GM19452 (cell line): Measurements from ENCODE around the gene NUP155.
"Not testable (repeated sequence)": the region's sequence is repeated elsewhere in the genome, so short reads cannot be mapped to it uniquely, and the experiment has no call there.

ENCODE experiments used
- ATAC-seq: cut with Tn5 transposase; IDR thresholded peaks from one replicate; pipeline ENCODE4 v1.9.1; 2021; ENCODE audit not compliant: unreplicated experiment

NUP155 gene

GRCh38 chr5:37370864-37371726, at the start of gene NUP155:
Gene NUP155 (minus strand): TSS chr5:37371106. CDS start chr5:37370977, 129 bp downstream.
- ATAC-seq, result peak; percentile 95

- no peak for ATAC-seq
Observed at GRCh38 chr5:37417347-37417746, 46.4 kb upstream of the NUP155 start.

GRCh38 chr5:37415456-37415855, 44.5 kb upstream of the NUP155 start:
- not testable (repeated sequence) for ATAC-seq

- ATAC-seq, result no peak
Observed at GRCh38 chr5:37412515-37412914, 41.6 kb upstream of the NUP155 start.

- no peak for ATAC-seq
Observed at GRCh38 chr5:37400501-37400900, 29.6 kb upstream of the NUP155 start.

- no peak for ATAC-seq
Observed at GRCh38 chr5:37396352-37396751, 25.4 kb upstream of the NUP155 start.

GRCh38 chr5:37391591-37391990, 20.7 kb upstream of the NUP155 start:
- ATAC-seq, result no peak

- peak; percentile 98 for ATAC-seq
Observed at GRCh38 chr5:37379100-37379628, 8.3 kb upstream of the NUP155 start, which contains the start of gene WDR70. Gene WDR70 (plus strand): TSS chr5:37379318. CDS start chr5:37379368, 50 bp downstream.

- not testable (repeated sequence) for ATAC-seq
Observed at GRCh38 chr5:37378066-37378465, 7.2 kb upstream of the NUP155 start.

- ATAC-seq, result no peak
Observed at GRCh38 chr5:37375091-37375490, 4.2 kb upstream of the NUP155 start.

GRCh38 chr5:37370550-37370863, 399 bp downstream of the NUP155 start:
- ATAC-seq, result no peak

GRCh38 chr5:37355161-37355560, 15.7 kb downstream of the NUP155 start:
- no peak for ATAC-seq

- not testable (repeated sequence) for ATAC-seq
Observed at GRCh38 chr5:37342741-37343140, 28.2 kb downstream of the NUP155 start.

- not testable (repeated sequence) for ATAC-seq
Observed at GRCh38 chr5:37334754-37335153, 36.2 kb downstream of the NUP155 start.

GRCh38 chr5:37326536-37326935, 44.4 kb downstream of the NUP155 start:
- no peak for ATAC-seq

- no peak for ATAC-seq
Observed at GRCh38 chr5:37323607-37324006, 47.3 kb downstream of the NUP155 start.

GRCh38 chr5:37319037-37319782, 51.7 kb downstream of the NUP155 start:
- ATAC-seq, result no peak

- no peak for ATAC-seq
Observed at GRCh38 chr5:37316027-37316426, 54.9 kb downstream of the NUP155 start.

- ATAC-seq, result no peak
Observed at GRCh38 chr5:37310360-37310759, 60.5 kb downstream of the NUP155 start.

- ATAC-seq, result no peak
Observed at GRCh38 chr5:37308793-37309192, 62.1 kb downstream of the NUP155 start.

- no peak for ATAC-seq
Observed at GRCh38 chr5:37304888-37305287, 66.0 kb downstream of the NUP155 start.

GRCh38 chr5:37296313-37296712, 74.6 kb downstream of the NUP155 start:
- ATAC-seq, result not testable (repeated sequence)
